WTC11 (cell line): ENCODE results near the gene PTGIS.

Experiments
- ATF3 ChIP-seq: sonication (generic); formaldehyde crosslinking; conservative IDR thresholded peaks from 2 replicates; pipeline ENCODE4 v1.8.1; 2022; ENCODE audit warnings: mild to moderate bottlenecking, missing genetic modification reagents
- CTCF ChIP-seq: fragments of 200-600 bp; IDR thresholded peaks from 2 replicates; pipeline ENCODE4 v1.8.0; 2022; ENCODE audit warnings: antibody characterized with exemption
- ZNF138 ChIP-seq: sonication (generic); formaldehyde crosslinking; conservative IDR thresholded peaks from 2 replicates; pipeline ENCODE4 v1.8.1; 2022; ENCODE audit warnings: mild to moderate bottlenecking, moderate library complexity, missing genetic modification reagents

- no peak for TF ChIP-seq ATF3
- TF ChIP-seq CTCF: no peak
- TF ChIP-seq ZNF138 (CRISPR knock-in tag): no peak
These were observed 41.4 kb downstream of the PTGIS start for GRCh38 chr20:49526568-49526967.
